Stomach (tissue), 4 donors: ENCODE data around the gene FRMD1.

Source experiments
- CTCF ChIP-seq, 7 experiments: fragments of 450-650 bp in 4 of 7; fragments of 200-600 bp in 3 of 7; sonication (generic) in 3 of 7; IDR thresholded peaks; one replicate each; pipeline ENCODE4 v1.5.1; 2016 to 2019; ENCODE audit warnings: antibody characterized with exemption in 7 of 7, control low read depth in 2 of 7, mild to moderate bottlenecking in 1 of 7
- POLR2A ChIP-seq, 4 donors: fragments of 450-650 bp; IDR thresholded peaks; one replicate each; pipeline ENCODE4 v1.6.1; 2016; ENCODE audit warnings: antibody characterized with exemption in 4 of 4, control low read depth in 2 of 4, mild to moderate bottlenecking in 1 of 4, moderate library complexity in 1 of 4

- TF ChIP-seq CTCF (IDR thresholded peaks at IDR 0.05) (no peak), POLR2A (IDR thresholded peaks at IDR 0.05) (no peak)
These were observed 8.2 kb downstream of the FRMD1 start for GRCh38 chr6:168070804-168071203.
